HepG2 (cell line): ENCODE measurements around the gene CDH13.

ENCODE experiments used
- BCL6 ChIP-seq: IDR thresholded peaks from 2 replicates; pipeline ENCODE4 v1.6.1; 2016; ENCODE audit warnings: missing genetic modification reagents, missing compliant biosample characterization
- EP300 ChIP-seq, 3 experiments: sonication (generic) in 1 of 3; formaldehyde crosslinking in 1 of 3; IDR thresholded peaks; 2 replicates each; pipeline versions ENCODE4 v1.5.1 to v1.6.1; 2011 to 2020; ENCODE audit warnings: low read depth in 2 of 3, low read length in 2 of 3, borderline replicate concordance in 1 of 3, improper control_type of control experiment in 1 of 3, mild to moderate bottlenecking in 1 of 3, missing genetic modification reagents in 1 of 3, moderate library complexity in 1 of 3
- RAD21 ChIP-seq: fragments of 450-650 bp; formaldehyde crosslinking; IDR thresholded peaks from 2 replicates; pipeline ENCODE4 v1.5.0; 2020; ENCODE audit warnings: mild to moderate bottlenecking
- SALL1 ChIP-seq: sonication (generic); formaldehyde crosslinking; IDR thresholded peaks from 2 replicates; pipeline ENCODE4 v1.8.0; 2022; ENCODE audit warnings: mild to moderate bottlenecking, missing genetic modification reagents
- TCF12 ChIP-seq, 2 experiments: fragments of 450-650 bp in 1 of 2; sonication (generic) in 1 of 2; formaldehyde crosslinking in 1 of 2; IDR thresholded peaks; 2 replicates each; pipeline versions ENCODE4 v1.6.1 to v1.8.0; 2017 to 2022; ENCODE audit warnings: antibody characterized with exemption in 1 of 2, mild to moderate bottlenecking in 1 of 2, missing genetic modification reagents in 1 of 2, moderate library complexity in 1 of 2
- TOE1 ChIP-seq: sonication (generic); formaldehyde crosslinking; IDR thresholded peaks from 2 replicates; pipeline ENCODE4 v1.4.0; 2020; ENCODE audit warnings: mild to moderate bottlenecking, missing genetic modification reagents
- ZNF616 ChIP-seq: sonication (generic); formaldehyde crosslinking; IDR thresholded peaks from 2 replicates; pipeline ENCODE4 v1.5.0; 2020; ENCODE audit warnings: low read depth, mild to moderate bottlenecking, missing genetic modification reagents
- TF ChIP-seq, protein P1 (sequence below): fragments of 450-650 bp; IDR thresholded peaks from 2 replicates; pipeline ENCODE4 v1.6.1; 2016

DNA sequence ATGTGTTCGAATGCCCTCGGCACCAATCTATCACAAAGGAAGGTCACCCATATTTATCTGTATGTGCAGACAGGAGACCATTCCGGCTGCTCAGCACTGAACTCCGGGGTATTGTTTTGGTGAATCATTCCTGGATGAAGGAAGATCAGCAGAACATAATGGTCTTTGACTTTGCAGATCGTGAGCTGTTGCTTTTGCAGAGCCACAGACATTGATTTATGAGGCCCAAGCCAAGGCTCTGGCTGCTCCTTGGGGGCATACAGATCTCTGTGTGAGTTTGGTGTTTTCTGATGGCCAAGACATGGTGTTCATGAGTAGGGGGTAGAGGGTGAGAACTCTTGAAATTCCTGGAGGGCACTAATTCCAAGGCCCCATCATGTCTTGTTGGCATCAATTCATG is 722.2 kb downstream of the CDH13 start:
- TF ChIP-seq, protein P1, sequence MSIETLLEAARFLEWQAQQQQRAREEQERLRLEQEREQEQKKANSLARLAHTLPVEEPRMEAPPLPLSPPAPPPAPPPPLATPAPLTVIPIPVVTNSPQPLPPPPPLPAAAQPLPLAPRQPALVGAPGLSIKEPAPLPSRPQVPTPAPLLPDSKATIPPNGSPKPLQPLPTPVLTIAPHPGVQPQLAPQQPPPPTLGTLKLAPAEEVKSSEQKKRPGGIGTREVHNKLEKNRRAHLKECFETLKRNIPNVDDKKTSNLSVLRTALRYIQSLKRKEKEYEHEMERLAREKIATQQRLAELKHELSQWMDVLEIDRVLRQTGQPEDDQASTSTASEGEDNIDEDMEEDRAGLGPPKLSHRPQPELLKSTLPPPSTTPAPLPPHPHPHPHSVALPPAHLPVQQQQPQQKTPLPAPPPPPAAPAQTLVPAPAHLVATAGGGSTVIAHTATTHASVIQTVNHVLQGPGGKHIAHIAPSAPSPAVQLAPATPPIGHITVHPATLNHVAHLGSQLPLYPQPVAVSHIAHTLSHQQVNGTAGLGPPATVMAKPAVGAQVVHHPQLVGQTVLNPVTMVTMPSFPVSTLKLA, result peak; percentile 47; the same call in 1 of the 2 replicates
- TF ChIP-seq ZNF616 (CRISPR knock-in tag), result no peak
- no peak for TF ChIP-seq RAD21 (CRISPR knock-in tag)
- no peak for TF ChIP-seq BCL6
- TF ChIP-seq TOE1 (CRISPR knock-in tag), result no peak
- TF ChIP-seq SALL1 (CRISPR knock-in tag), result no peak
- no peak for TF ChIP-seq EP300 (IDR thresholded peaks at IDR 0.05; ENCODE audit: low read depth in 2 of 2, low read length in 2 of 2)
- no peak for TF ChIP-seq EP300 (CRISPR knock-in tag; IDR thresholded peaks at IDR 0.05; ENCODE audit: borderline replicate concordance)
- no peak for TF ChIP-seq TCF12 (IDR thresholded peaks at IDR 0.05)
- no peak for TF ChIP-seq TCF12 (CRISPR knock-in tag; IDR thresholded peaks at IDR 0.05)
